Fibroblast of lung (primary cell): ENCODE measurements around the gene FPGS. TPM values are rescaled to one million over a fixed set of nuclear protein-coding genes. Genes with fewer than 3 reads are reported as not detected.
A peak's percentile ranks its signal among the peaks of the same experiment; 100 is the strongest.
"Not testable (repeated sequence)": the region's sequence is repeated elsewhere in the genome, so short reads cannot be mapped to it uniquely, and the experiment has no call there.

Source experiments
- DNase-seq, 2 donors: peaks; one replicate each; pipeline versions ENCODE4 v3.0.0 to v3.0.0-alpha.2; 2010; ENCODE audit warnings: low read depth in 2 of 2
- H2AFZ ChIP-seq: 2 replicates; pipeline ENCODE4 v1.5.1; 2012; ENCODE audit warnings: low read length, control low read depth, inconsistent platforms
- H3K27ac ChIP-seq: 2 replicates; pipeline ENCODE4 v1.5.1; 2011; ENCODE audit warnings: low read length, control low read depth; ENCODE audit not compliant: insufficient read depth
- H3K27me3 ChIP-seq: 2 replicates; pipeline ENCODE4 v1.5.1; 2011; ENCODE audit warnings: mild to moderate bottlenecking, low read length; ENCODE audit not compliant: control insufficient read depth, insufficient read depth
- H3K36me3 ChIP-seq: 2 replicates; pipeline ENCODE4 v1.5.1; 2011; ENCODE audit warnings: low read length; ENCODE audit not compliant: control insufficient read depth, insufficient read depth
- H3K4me1 ChIP-seq: 2 replicates; pipeline ENCODE4 v1.5.1; 2011; ENCODE audit warnings: low read length; ENCODE audit not compliant: control insufficient read depth, insufficient read depth; ENCODE audit errors: extremely low read depth
- H3K4me2 ChIP-seq: 2 replicates; pipeline ENCODE4 v1.5.1; 2011; ENCODE audit warnings: low read length, control low read depth; ENCODE audit not compliant: insufficient read depth; ENCODE audit errors: extremely low read depth
- H3K4me3 ChIP-seq, 4 experiments: fragments of 200-600 bp in 1 of 4; sonication (generic) in 1 of 4; replicated peaks in 1 of 4; 2 replicates each; pipeline ENCODE4 v1.5.1; 2011 to 2016; ENCODE audit warnings: low read length in 4 of 4, low read depth in 3 of 4, mild to moderate bottlenecking in 3 of 4, control low read depth in 2 of 4, inconsistent platforms in 1 of 4, mixed read lengths in 1 of 4; ENCODE audit not compliant: insufficient read depth in 1 of 4; ENCODE audit errors: control extremely low read depth in 1 of 4
- H3K79me2 ChIP-seq: 2 replicates; pipeline ENCODE4 v1.5.1; 2012; ENCODE audit warnings: mild to moderate bottlenecking, low read length, inconsistent platforms; ENCODE audit not compliant: control insufficient read depth, insufficient read depth
- H3K9ac ChIP-seq: 2 replicates; pipeline ENCODE4 v1.5.1; 2011; ENCODE audit warnings: mild to moderate bottlenecking, low read length, control low read depth; ENCODE audit not compliant: insufficient read depth
- H3K9me3 ChIP-seq: 2 replicates; pipeline ENCODE4 v1.5.1; 2012; ENCODE audit warnings: low read depth, low read length; ENCODE audit not compliant: control insufficient read depth, insufficient read depth
- H4K20me1 ChIP-seq: 2 replicates; pipeline ENCODE4 v1.5.1; 2011; ENCODE audit warnings: low read length; ENCODE audit not compliant: control insufficient read depth, insufficient read depth; ENCODE audit errors: extremely low read depth
- EZH2 ChIP-seq: IDR thresholded peaks from 2 replicates; pipeline ENCODE4 v1.5.1; 2012; ENCODE audit warnings: low read length, control low read depth, mild to moderate bottlenecking; ENCODE audit errors: missing control alignments
- polyA plus RNA-seq, 2 donors: library from polyadenylated mRNA; depleted of rRNA in 1 of 2; stranded (reverse) in 1 of 2; unstranded in 1 of 2; fragments of >200 nt; gene quantifications; 2 replicates each; pipeline ENCODE4 v1.2.1, GENCODE V29; 2011 to 2012; ENCODE audit warnings: missing spikeins in 1 of 2
- total RNA-seq: library from RNA; depleted of rRNA; stranded (reverse); fragments of >200 nt; gene quantifications from 2 replicates; pipeline ENCODE4 v1.2.1, GENCODE V29; 2014
- TF ChIP-seq, protein P1 (sequence below), 2 donors: IDR thresholded peaks in 1 of 2; conservative IDR thresholded peaks in 1 of 2; 1 replicate in 1 of 2; 2 replicates in 1 of 2; pipeline ENCODE4 v1.5.1; 2011 to 2012; ENCODE audit warnings: low read length in 2 of 2, control low read depth in 1 of 2, inconsistent platforms in 1 of 2, low read depth in 1 of 2, mild to moderate bottlenecking in 1 of 2

FPGS gene
- total and polyA plus RNA-seq, 2 donors (not counting 1 experiment from before 2014, with no cell fraction given) = 42.4 to 77.0 TPM

DNA sequence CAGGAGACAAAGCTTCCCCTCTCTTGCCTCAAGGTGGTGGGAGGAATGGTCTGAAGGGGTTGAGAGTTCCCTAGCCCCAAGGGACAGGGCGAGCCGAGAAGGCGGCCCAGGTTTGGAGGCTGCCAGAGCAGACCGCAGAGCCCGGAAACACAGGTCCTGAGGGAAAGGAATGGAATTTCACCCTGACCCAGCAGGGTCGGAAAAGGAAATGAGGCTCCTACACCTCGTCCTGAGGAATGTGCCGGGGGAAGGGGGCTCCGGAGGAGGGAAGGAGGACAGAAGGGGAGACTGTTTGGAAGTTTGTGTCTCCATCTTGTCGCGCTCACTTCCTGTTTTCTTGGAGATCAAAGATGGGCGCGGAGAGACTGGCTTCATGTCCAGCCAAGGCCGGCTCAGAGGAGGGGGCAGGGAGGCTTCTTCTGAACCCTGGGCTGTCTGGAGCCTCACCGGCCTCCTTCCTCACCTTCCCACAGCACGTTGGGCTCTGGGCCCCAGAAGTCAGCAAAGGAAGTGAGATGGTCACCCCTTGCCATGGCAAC lies 42.2 kb downstream of the FPGS start:
- no peaks in the 10 kb centered on the region for H4K20me1 ChIP-seq
- H3K4me1 ChIP-seq = peaks cover 20% of the 10 kb centered on the region
- no peaks in the 10 kb centered on the region for H3K27me3 ChIP-seq
- H3K27ac ChIP-seq = peak overlapping the region; percentile 76
- peak overlapping the region; percentile 45 for H3K4me2 ChIP-seq
- peaks cover 19% of the 10 kb centered on the region for H3K36me3 ChIP-seq
- H2AFZ ChIP-seq = peak overlapping the region; percentile 45
- peaks cover 84% of the 10 kb centered on the region for H3K79me2 ChIP-seq
- H3K4me3 ChIP-seq = no peak overlapping the region
- TF ChIP-seq, protein P1, sequence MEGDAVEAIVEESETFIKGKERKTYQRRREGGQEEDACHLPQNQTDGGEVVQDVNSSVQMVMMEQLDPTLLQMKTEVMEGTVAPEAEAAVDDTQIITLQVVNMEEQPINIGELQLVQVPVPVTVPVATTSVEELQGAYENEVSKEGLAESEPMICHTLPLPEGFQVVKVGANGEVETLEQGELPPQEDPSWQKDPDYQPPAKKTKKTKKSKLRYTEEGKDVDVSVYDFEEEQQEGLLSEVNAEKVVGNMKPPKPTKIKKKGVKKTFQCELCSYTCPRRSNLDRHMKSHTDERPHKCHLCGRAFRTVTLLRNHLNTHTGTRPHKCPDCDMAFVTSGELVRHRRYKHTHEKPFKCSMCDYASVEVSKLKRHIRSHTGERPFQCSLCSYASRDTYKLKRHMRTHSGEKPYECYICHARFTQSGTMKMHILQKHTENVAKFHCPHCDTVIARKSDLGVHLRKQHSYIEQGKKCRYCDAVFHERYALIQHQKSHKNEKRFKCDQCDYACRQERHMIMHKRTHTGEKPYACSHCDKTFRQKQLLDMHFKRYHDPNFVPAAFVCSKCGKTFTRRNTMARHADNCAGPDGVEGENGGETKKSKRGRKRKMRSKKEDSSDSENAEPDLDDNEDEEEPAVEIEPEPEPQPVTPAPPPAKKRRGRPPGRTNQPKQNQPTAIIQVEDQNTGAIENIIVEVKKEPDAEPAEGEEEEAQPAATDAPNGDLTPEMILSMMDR (conservative IDR thresholded peaks at IDR 0.05 in 1 of 2, IDR thresholded peaks at IDR 0.05 in 1 of 2; ENCODE audit: low read depth in 1 of 2, low read length in 2 of 2) = no peak
- no peak for TF ChIP-seq EZH2
- H3K9ac ChIP-seq = peak overlapping the region; percentile 33
- DNase-seq = peak in 1 of 2 donors; percentile 55
- no peaks in the 10 kb centered on the region for H3K9me3 ChIP-seq

DNA sequence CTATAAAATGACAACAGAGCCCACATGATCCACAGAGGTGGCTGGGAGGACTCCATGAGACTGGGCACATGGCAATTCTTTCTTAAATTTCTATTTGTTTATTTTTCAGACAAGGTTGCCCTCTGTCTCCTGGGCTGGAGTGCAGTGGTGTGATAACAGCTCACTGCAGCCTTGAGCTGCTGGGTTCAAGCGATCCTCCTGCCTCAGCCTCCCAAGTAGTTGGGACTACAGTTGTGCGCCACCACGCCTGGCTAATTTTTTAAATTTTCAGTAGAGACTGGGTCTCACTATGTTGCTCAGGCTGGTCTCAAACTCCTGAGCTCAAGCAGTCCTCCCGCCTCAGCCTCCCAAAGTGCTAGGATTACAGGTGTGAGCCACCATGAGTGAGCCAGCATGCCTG lies 42.9 kb downstream of the FPGS start:
- H3K9ac ChIP-seq, H4K20me1 ChIP-seq, H2AFZ ChIP-seq, H3K27me3 ChIP-seq, H3K4me3 ChIP-seq, H3K4me2 ChIP-seq, DNase-seq, H3K9me3 ChIP-seq: not testable (repeated sequence)
- Histone ChIP-seq H3K27ac (peak overlapping the region; percentile 76), H3K79me2 (peaks cover 86% of the 10 kb centered on the region), H3K36me3 (peaks cover 17% of the 10 kb centered on the region), H3K4me1 (peaks cover 19% of the 10 kb centered on the region)

DNA sequence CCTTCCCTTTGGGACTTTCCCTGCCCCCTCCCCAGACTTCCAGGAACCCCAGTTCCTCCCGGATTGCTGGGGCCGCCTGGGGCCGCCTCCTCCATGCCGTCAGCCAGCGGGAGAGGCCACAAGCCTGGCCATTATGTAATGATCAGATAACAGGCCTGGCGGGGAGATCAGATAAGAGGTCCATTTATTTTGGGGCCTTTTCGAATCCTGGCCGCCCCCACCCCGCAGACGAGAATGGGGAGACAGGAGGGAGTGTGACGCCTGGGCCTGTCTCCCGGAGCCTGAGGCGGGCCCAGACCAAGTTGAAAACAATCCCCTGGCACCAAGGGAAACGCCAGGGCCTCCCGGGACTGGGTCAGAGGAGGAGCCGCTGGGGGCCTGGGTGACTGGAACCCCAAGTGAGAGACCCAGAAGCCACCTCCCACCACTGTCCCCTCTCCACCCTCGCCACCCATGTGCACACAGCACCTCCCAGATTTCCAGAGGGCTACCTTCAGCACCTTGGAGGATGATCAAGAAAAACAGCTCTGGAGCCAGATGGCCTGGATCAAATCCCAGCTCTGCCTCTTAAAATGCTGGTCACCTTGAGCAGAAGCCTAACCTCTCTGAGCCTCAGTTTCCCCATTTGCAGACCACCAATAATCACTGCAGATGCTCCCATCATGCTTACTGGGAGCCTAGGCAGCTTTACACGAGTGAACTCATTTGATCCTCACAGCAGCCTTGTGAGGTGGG lies 43.9 kb downstream of the FPGS start:
- peaks cover 87% of the 10 kb centered on the region for H3K79me2 ChIP-seq
- peak overlapping the region; percentile 46 for H3K4me2 ChIP-seq
- peaks cover 16% of the 10 kb centered on the region for H3K36me3 ChIP-seq
- H3K27me3 ChIP-seq = no peaks in the 10 kb centered on the region
- H2AFZ ChIP-seq = no peak overlapping the region
- peaks cover 17% of the 10 kb centered on the region for H3K4me1 ChIP-seq
- no peaks in the 10 kb centered on the region for H4K20me1 ChIP-seq
- H3K9ac ChIP-seq = peak overlapping the region; percentile 21
- H3K9me3 ChIP-seq = no peaks in the 10 kb centered on the region
- H3K4me3 ChIP-seq = no peak overlapping the region
- H3K27ac ChIP-seq = peak overlapping the region; percentile 69
- TF ChIP-seq, protein P1 (conservative IDR thresholded peaks at IDR 0.05 in 1 of 2, IDR thresholded peaks at IDR 0.05 in 1 of 2; ENCODE audit: low read depth in 1 of 2, low read length in 2 of 2) = no peak
- TF ChIP-seq EZH2 = no peak
- peak in 1 of 2 donors; percentile 59 for DNase-seq
